ENCODE data around the gene NPNT.

DNA sequence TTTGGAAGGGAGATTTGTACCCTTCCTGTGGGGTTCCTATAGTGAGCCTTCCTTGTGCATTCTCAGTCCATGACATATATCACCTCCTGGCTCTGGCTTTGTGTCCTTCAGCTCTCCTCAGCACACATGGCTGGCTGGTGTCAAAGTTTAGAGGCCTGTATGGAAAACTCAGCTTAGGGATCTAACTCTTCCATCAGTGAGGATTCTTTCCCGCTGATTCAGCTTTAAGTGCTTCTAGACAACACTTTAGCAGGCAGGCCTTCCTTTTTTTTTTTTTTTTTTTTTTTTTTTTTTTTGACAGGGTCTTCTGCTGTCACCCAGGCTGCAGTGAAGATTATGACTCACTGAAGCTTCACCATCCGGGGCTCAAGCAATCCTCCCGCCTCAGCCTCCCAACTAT lies 84.2 kb downstream of the NPNT start:
- TF ChIP-seq, protein P1, sequence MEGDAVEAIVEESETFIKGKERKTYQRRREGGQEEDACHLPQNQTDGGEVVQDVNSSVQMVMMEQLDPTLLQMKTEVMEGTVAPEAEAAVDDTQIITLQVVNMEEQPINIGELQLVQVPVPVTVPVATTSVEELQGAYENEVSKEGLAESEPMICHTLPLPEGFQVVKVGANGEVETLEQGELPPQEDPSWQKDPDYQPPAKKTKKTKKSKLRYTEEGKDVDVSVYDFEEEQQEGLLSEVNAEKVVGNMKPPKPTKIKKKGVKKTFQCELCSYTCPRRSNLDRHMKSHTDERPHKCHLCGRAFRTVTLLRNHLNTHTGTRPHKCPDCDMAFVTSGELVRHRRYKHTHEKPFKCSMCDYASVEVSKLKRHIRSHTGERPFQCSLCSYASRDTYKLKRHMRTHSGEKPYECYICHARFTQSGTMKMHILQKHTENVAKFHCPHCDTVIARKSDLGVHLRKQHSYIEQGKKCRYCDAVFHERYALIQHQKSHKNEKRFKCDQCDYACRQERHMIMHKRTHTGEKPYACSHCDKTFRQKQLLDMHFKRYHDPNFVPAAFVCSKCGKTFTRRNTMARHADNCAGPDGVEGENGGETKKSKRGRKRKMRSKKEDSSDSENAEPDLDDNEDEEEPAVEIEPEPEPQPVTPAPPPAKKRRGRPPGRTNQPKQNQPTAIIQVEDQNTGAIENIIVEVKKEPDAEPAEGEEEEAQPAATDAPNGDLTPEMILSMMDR (conservative IDR thresholded peaks at IDR 0.05; ENCODE audit: low read length) = no peak
- TF ChIP-seq EZH2phosphoT487 (IDR thresholded peaks at IDR 0.05; ENCODE audit: borderline replicate concordance) = no peak

Data from Loucy (cell line).